Activated CD4-positive, alpha-beta T cell treated with anti-CD3 and anti-CD28 coated beads, Interleukin-2, amount 50 U/mL, for 1 hour (primary cell): ENCODE results near the gene ZNF75A.

Experiments
- DNase-seq: peaks from one replicate; pipeline ENCODE4 v3.0.0-alpha.2; 2020

ZNF75A gene

GRCh38 chr16:3289998-3290673, 15.2 kb upstream of the ZNF75A start:
- no peak for DNase-seq

GRCh38 chr16:3292604-3293003, 12.7 kb upstream of the ZNF75A start:
- DNase-seq: no peak

GRCh38 chr16:3295209-3295608, 10.1 kb upstream of the ZNF75A start:
- DNase-seq: no peak

- DNase-seq: no peak
These were observed 9.5 kb upstream of the ZNF75A start for GRCh38 chr16:3295783-3296182.

- no peak for DNase-seq
These were observed 927 bp upstream of the ZNF75A start for GRCh38 chr16:3304370-3304769.

GRCh38 chr16:3306078-3306477, 781 bp downstream of the ZNF75A start:
- no peak for DNase-seq

- DNase-seq: no peak
These were observed 6.2 kb downstream of the ZNF75A start for GRCh38 chr16:3311496-3311895.

GRCh38 chr16:3317315-3317999, 12.2 kb downstream of the ZNF75A start:
- DNase-seq: no peak

- no peak for DNase-seq
These were observed 16.5 kb downstream of the ZNF75A start for GRCh38 chr16:3321816-3322215.

GRCh38 chr16:3327514-3327913, 22.2 kb downstream of the ZNF75A start:
- no peak for DNase-seq

GRCh38 chr16:3328104-3328503, 22.8 kb downstream of the ZNF75A start:
- no peak for DNase-seq

GRCh38 chr16:3328643-3329042, 23.3 kb downstream of the ZNF75A start:
- no peak for DNase-seq

GRCh38 chr16:3346041-3346440, 40.7 kb downstream of the ZNF75A start:
- no peak for DNase-seq

GRCh38 chr16:3347586-3347985, 42.3 kb downstream of the ZNF75A start:
- DNase-seq: no peak

GRCh38 chr16:3348547-3349167, 43.4 kb downstream of the ZNF75A start:
- no peak for DNase-seq

GRCh38 chr16:3349175-3349574, 43.9 kb downstream of the ZNF75A start:
- DNase-seq: no peak

GRCh38 chr16:3355589-3355988, 50.3 kb downstream of the ZNF75A start, which contains the start of gene OR2C1:
TSS of gene OR2C1 (plus strand) at chr16:3355889. CDS start at chr16:3355941, 52 bp downstream.
- DNase-seq: no peak

- no peak for DNase-seq
These were observed 50.8 kb downstream of the ZNF75A start for GRCh38 chr16:3356118-3356517.

GRCh38 chr16:3358871-3359270, 53.6 kb downstream of the ZNF75A start:
- DNase-seq: no peak

GRCh38 chr16:3362931-3363330, 57.6 kb downstream of the ZNF75A start:
- DNase-seq: no peak

GRCh38 chr16:3363793-3364192, 58.5 kb downstream of the ZNF75A start:
- no peak for DNase-seq

- peak; percentile 77 for DNase-seq
These were observed 59.6 kb downstream of the ZNF75A start for GRCh38 chr16:3364774-3365427.
